Measurements from ENCODE around the gene RYK. TPM values are rescaled to one million over a fixed set of nuclear protein-coding genes. Genes with fewer than 3 reads are reported as not detected.
"Not testable (repeated sequence)": the region's sequence is repeated elsewhere in the genome, so short reads cannot be mapped to it uniquely, and the experiment has no call there.

Gene RYK
- total RNA-seq, 1 donor from 2014 or later = 106 TPM

DNA sequence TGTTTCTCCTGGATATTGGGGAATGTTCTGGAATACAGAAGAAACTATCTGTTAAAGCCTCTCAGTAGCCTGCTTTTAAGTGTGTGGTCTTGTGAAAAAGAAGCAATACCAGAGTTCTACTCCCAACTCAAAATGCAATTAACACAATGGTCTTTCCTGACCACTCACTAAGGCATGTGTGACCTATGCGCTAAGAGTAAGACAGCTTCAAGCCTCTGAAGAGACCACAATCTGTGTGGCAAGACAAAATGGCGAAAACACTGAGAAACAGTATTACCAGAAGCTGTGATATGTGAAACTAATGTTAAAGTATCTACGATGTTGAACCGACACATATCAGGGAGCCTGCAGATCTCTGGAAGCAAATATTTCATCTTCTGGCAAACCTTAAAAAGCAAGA is 33.8 kb downstream of the RYK start:
- DNase-seq (ENCODE audit: low spot score) = no peak

DNA sequence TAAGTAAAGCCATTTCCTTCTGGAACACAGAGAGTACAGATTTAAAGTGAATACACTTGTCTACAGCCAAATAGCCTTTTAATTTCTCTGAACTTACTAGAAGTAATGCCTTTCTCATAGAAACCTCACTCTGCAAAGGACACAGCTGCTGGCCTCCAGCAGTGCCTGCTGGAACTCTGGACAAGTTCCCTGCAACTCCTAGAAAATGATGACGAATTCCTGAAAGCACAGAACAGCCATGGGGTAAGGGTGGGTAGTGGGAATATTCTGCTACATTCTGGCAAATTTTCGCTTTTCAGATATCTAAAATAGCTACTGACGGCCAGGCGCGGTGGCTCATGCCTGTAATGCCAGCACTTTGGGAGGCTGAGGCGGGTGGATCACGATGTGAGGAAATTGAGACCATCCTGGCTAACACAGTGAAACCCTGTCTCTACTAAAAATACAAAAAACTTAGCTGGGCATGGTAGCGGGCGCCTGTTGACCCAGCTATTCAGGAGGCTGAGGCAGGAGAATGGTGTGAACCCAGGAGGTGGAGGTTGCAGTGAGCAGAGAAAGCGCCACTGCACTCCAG is 34.4 kb downstream of the RYK start:
- no peak for DNase-seq (ENCODE audit: low spot score)

DNA sequence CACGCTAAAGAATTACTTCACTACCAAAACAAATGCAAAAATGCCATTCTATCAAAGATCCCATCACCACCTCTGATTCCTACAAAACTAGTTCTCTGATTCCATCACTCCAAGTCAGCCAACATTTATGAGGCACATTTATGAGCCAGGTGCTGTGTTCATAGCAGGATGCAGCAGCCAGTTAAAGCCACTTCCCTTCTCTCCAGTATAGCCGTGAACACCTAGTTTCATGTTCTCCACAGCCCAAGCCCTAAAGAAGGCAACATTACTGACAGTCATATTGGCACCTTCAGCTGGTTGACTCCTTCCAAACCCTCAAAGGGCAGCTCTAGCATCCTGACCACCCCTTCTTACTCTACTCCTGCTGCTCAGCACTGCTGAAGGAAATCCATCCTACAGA is 36.4 kb downstream of the RYK start:
- DNase-seq (ENCODE audit: low spot score) = no peak

- DNase-seq (ENCODE audit: low spot score) = peak; percentile 89
These were observed 37.5 kb downstream of the RYK start for GRCh38 chr3:134212967-134213665.

DNA sequence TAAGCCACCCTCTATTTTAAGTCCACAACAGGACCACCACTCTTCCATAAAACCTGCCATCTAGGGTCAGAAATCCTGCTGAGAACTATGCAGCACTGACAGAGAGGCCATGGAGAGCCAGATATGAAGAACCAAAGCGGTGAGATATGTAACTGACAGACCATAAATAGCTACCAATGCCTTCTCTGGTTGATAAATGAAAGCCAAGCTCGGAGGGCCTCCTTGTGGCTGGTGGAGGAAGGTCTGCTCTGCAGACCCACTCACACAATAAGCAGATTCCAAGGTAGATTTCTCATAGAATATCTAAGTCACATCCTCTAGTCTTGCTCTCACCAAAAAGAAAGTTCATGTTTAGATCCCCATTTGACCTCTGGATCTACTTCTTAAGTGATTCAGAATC is 38.9 kb downstream of the RYK start:
- peak; percentile 44 for DNase-seq (ENCODE audit: low spot score)

DNA sequence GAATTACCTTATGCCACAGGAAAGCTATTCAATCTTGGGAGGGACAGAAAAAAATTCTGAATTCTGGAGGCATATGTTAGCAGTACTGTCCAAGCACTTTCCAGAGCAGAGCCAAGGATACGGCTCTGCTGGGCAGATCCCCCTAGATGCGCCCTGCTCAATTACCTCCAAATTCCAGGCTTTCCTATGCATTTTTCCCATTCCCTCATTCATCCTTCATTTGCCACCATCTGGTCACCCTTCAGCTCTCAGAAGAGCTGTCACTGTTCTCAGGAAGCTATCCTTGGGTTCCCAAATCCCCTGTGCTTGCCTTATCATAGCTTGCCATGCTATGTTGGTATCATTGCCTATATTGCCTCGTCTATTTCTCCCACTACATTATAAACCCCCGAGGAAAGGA is 45.2 kb downstream of the RYK start:
- no peak for DNase-seq (ENCODE audit: low spot score)

DNA sequence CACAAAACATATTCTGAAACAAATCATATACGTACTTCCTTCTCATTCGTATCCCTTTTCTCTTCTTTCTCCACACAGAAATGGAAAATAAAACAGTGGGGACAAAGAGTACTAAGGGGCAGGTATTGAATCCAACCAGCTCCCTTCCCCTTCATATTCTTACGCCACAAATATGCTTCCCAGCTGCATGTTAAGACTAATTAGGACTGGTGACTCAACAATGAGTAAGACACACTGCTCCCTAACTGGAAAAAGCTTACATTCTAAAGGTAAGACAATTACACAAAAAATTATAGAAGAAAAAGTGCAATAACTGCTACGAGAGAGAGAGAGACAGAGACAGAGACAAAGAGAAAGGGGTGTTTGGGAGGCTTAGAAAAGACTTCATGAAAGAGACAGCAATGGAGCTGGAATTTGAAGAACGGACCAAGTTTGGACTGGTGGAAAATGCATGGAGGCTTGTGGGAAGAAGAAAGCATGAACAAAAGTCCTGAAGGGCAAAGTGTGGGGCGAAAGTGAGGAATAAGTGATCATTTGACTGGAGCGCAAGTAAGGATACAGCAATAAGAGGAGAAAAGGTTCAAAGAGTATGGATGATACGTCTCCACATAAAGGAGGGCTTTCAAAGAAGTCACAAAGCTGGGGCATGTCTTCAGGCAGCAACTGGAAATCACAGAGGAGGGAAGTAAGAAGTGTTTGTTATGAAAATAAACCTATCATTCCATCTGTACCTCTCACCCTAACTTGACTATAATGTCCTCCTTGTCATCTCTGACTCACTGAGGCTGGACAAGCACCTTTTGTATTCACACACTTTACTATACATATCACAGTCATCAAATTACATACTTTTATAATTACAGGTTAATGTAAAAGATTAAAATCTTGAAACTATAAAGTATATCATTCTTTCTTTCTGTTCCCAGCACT is 49.2 kb downstream of the RYK start:
- no peak for DNase-seq (ENCODE audit: low spot score)

- not testable (repeated sequence) for DNase-seq (ENCODE audit: low spot score)
These were observed 50.8 kb downstream of the RYK start for GRCh38 chr3:134199880-134200279.

GRCh38 chr3:134199240-134199639 is 51.4 kb downstream of the RYK start:
- DNase-seq (ENCODE audit: low spot score) = no peak

- DNase-seq (ENCODE audit: low spot score) = no peak
These were observed 52.2 kb downstream of the RYK start for GRCh38 chr3:134198414-134198813.

DNA sequence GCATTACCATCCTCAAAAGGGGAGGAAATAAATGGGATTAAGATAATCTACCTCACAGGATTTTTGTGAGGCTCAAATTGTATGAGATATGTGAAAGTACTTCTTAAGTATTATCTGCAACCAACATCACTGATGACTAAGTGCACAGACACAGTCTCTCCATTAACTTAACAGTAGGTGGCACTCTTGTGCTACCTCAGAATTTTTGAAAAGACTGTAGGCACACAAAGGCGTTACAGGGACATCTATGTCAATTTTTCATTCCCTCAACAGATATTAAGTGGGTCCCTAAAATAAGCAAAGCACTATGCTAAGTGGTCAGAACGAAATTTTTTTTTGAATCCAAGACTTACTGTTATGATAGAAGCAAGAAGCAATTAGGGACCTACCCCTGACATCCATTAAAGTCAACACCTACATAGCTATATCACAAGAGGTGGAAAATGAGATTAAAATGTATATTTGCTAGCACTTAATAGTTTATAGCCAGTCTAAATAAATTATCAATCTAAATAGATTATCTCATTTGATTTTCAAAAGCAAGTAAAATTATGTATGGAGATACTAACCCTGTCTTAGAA is 52.9 kb downstream of the RYK start:
- DNase-seq (ENCODE audit: low spot score) = peak; percentile 69

GRCh38 chr3:134194247-134194646 is 56.4 kb downstream of the RYK start:
- DNase-seq (ENCODE audit: low spot score) = no peak

GRCh38 chr3:134190250-134190649 is 60.4 kb downstream of the RYK start:
- DNase-seq (ENCODE audit: low spot score) = no peak

- no peak for DNase-seq (ENCODE audit: low spot score)
These were observed 60.8 kb downstream of the RYK start for GRCh38 chr3:134189849-134190248.

GRCh38 chr3:134186391-134186790 is 64.3 kb downstream of the RYK start:
- DNase-seq (ENCODE audit: low spot score) = no peak

- no peak for DNase-seq (ENCODE audit: low spot score)
These were observed 69.9 kb downstream of the RYK start for GRCh38 chr3:134180761-134181160.

GRCh38 chr3:134179508-134179907 is 71.2 kb downstream of the RYK start:
- no peak for DNase-seq (ENCODE audit: low spot score)

GRCh38 chr3:134163096-134163495 is 87.6 kb downstream of the RYK start:
- DNase-seq (ENCODE audit: low spot score) = peak; percentile 12

DNA sequence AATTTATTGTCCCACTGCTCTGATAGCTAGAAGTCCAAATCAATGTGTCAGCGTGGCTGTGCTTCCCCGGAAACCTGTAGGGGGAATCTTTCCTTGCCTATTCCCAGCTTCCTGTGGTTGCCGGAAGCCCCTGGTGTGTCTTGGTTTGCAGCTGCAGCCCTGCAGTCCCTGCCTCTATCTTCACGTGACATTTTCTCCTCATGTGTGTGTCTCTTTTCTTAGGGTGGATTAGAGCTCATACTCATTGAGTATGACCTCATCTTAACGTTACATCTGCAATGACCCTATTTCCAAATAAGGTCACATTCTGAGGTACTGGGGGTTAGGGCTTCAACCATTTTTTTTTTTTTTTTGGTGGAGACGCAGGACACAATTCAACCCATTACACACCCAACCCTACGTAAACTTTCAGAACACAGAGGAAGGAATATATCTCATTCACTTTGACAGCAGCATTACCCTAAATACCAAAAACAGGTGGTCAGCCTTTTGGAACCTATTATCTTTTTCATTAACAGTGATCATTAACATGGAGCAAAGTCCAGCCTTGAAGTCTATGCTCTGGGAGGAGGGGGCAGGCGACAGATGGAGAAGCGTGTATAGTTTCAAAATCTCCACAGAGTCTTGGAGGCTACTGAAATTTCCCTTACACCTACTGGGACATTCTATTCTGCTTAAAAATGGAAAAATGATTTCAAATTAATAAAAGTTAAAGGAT is 88.6 kb downstream of the RYK start:
- no peak for DNase-seq (ENCODE audit: low spot score)

DNA sequence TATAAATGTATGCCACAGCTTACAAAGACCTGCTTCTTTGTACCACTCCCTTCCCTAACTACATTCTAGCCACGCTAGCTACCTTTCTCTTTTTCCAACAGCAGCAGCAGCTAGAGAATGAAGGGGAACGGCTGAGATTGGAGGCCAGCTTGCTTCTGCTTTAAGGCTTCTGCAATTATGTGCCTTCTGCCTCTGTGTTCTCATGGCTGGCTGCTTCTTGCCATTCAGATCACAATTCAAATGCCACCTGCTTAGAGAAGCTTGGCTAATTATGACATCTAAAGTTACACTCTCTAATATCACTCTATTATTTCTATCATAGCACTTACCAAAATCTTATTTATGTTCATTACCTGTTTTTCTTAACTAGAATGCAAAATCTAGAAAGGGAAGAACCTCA is 95.2 kb downstream of the RYK start:
- DNase-seq (ENCODE audit: low spot score) = no peak

GRCh38 chr3:134153761-134154160 is 96.9 kb downstream of the RYK start:
- no peak for DNase-seq (ENCODE audit: low spot score)

GRCh38 chr3:134150476-134150875 is 100.2 kb downstream of the RYK start:
- no peak for DNase-seq (ENCODE audit: low spot score)
